ENCODE results near the gene SUPT4H1.

Gene SUPT4H1

DNA sequence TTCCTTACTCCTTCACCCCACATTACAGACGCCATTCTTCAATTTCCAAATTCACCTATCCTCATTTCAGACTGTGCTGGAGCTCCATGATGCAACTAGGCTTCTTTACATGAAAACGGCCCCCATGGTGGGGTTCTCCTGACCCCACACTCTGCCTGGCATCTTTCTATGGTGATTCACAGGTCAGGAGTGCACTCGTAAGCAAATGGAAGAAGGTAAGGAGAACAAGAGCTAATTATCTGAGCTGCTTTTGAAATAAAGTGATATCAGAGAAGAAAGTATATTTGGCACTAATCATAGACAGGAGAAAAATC, 27.5 kb upstream of the SUPT4H1 start:
- Histone ChIP-seq H3K27me3 (ENCODE audit: insufficient read depth, low read length) (no peaks in the 10 kb centered on the region), H3K9me3 (ENCODE audit: insufficient read depth, low read depth, low read length) (no peaks in the 10 kb centered on the region), H3K4me3 (ENCODE audit: low read length) (no peak overlapping the region), H3K9ac (ENCODE audit: low read depth, low read length) (no peak overlapping the region), H3K4me1 (ENCODE audit: insufficient read depth, low read length) (peaks cover 22% of the 10 kb centered on the region), H3K36me3 (ENCODE audit: insufficient read depth, low read depth, low read length) (no peaks in the 10 kb centered on the region), H3K27ac (ENCODE audit: low read length) (no peak overlapping the region)

DNA sequence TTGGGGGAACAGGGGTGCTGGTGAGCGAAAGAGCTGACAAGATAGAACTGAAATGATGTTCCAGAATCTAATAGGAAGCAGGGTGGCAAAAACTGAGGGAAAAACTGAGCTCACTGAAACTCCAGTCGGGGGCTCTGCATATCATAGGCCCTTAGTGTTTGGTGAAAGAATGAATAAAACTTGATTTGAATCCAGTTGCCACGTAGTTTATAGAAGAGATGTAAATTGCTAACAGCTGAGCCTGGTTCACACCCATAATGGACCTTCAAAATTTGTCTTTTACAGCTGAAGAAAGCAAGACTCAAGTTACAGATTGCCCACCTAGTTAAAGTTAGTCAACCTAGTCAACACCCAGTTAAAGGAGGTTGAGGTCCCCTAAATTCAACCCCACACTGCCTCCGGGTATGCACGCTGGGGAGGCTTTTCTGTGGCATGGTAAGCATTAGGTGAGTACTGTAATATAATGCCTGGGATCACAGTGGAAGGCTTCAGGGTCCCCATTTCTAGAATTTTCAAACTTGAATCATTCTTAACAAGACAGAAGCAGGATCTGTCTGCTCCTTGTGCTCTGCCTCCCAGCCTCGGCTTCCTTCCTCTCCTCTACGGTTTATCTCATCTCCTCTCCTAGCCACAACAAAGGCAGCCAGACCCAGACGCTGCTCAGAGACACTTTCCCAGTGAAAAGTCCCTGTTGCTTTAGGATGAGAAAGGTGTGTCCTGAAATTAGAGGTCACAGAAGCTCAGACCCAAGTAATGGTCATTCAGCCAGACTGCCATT, 26.9 kb upstream of the SUPT4H1 start:
- peaks cover 19% of the 10 kb centered on the region for H3K4me1 ChIP-seq (ENCODE audit: insufficient read depth, low read length)
- H3K9me3 ChIP-seq (ENCODE audit: insufficient read depth, low read depth, low read length): no peaks in the 10 kb centered on the region
- no peaks in the 10 kb centered on the region for H3K27me3 ChIP-seq (ENCODE audit: insufficient read depth, low read length)
- no peak overlapping the region for H3K9ac ChIP-seq (ENCODE audit: low read depth, low read length)
- no peaks in the 10 kb centered on the region for H3K36me3 ChIP-seq (ENCODE audit: insufficient read depth, low read depth, low read length)
- H3K27ac ChIP-seq (ENCODE audit: low read length): no peak overlapping the region
- H3K4me3 ChIP-seq (ENCODE audit: low read length): no peak overlapping the region

DNA sequence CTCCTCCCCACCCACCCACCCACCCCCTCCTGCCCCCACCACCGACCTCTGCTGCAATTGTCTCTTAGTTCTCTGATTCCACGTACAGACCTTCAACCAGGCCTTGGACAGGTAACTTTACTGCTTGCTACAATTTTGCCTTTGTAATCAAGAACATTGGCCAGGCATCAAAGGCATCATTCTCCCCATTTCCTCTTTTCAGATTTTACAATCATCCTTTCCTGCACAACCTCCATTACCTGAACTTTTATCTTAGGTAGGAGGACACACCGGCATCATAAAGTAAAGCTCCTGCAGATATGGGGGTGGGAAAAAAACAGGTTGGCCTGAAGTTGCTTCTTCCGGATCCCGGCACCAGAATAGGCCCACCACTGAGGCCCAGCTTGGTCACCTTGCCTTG, 25.7 kb upstream of the SUPT4H1 start:
- Histone ChIP-seq H3K27me3 (ENCODE audit: insufficient read depth, low read length) (no peaks in the 10 kb centered on the region), H3K36me3 (ENCODE audit: insufficient read depth, low read depth, low read length) (no peaks in the 10 kb centered on the region), H3K4me1 (ENCODE audit: insufficient read depth, low read length) (peaks cover 18% of the 10 kb centered on the region), H3K27ac (ENCODE audit: low read length) (no peak overlapping the region), H3K9me3 (ENCODE audit: insufficient read depth, low read depth, low read length) (no peaks in the 10 kb centered on the region), H3K4me3 (ENCODE audit: low read length) (no peak overlapping the region), H3K9ac (ENCODE audit: low read depth, low read length) (no peak overlapping the region)

DNA sequence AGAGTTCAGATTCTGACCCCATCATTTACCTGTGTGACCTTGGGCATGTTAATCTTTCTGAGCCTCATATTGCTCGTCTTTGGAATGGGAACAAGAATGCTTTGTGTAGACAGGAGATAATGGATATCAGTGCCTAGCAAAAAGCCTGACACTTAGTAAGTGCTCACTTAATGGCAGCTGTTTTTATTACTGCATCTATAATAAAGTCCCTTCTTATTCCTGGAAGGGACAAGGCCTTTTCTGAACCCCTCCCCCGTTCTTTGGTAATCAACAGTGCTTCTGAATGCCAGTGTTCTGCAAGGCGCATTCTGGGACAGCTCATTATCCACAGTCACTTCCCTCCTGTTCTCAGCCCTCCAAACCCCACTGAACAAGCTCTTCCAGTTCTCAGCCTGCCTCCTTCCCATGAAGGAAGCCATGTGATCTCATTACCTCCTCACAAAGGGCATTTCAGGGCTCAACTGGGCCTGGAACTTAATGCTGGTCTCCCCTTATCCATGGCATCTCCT, 25.1 kb upstream of the SUPT4H1 start:
- Histone ChIP-seq H3K9ac (ENCODE audit: low read depth, low read length) (no peak overlapping the region), H3K9me3 (ENCODE audit: insufficient read depth, low read depth, low read length) (no peaks in the 10 kb centered on the region), H3K4me1 (ENCODE audit: insufficient read depth, low read length) (peaks cover 18% of the 10 kb centered on the region), H3K27ac (ENCODE audit: low read length) (no peak overlapping the region), H3K27me3 (ENCODE audit: insufficient read depth, low read length) (no peaks in the 10 kb centered on the region), H3K36me3 (ENCODE audit: insufficient read depth, low read depth, low read length) (no peaks in the 10 kb centered on the region), H3K4me3 (ENCODE audit: low read length) (no peak overlapping the region)

DNA sequence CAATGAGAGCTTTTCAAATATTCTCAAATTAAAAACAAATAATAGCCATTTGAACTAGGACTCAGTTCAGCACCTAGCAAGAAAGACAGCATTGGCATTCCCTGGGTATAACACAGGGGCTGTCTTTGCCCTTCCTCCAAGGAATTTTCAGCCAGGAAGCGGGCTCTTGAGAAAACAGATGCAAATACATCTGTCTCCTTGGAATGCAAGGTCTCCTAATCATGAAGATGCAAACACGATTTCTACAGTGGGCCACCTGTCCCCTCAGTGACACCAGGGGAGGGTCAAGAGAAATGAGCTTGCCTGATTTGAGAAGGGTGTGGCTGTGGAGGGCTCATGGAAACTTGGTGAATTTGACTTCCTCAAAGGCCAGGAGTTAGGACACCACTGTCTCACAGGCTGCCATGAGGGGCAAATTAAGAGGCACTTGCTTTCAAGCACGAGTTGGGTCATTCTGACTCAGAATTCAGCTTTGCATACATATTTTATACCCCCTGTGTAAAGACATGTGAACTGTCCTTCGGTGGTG, 24.5 kb upstream of the SUPT4H1 start:
- peaks cover 18% of the 10 kb centered on the region for H3K4me1 ChIP-seq (ENCODE audit: insufficient read depth, low read length)
- H3K27ac ChIP-seq (ENCODE audit: low read length): no peak overlapping the region
- no peaks in the 10 kb centered on the region for H3K27me3 ChIP-seq (ENCODE audit: insufficient read depth, low read length)
- no peaks in the 10 kb centered on the region for H3K36me3 ChIP-seq (ENCODE audit: insufficient read depth, low read depth, low read length)
- H3K4me3 ChIP-seq (ENCODE audit: low read length): no peak overlapping the region
- H3K9me3 ChIP-seq (ENCODE audit: insufficient read depth, low read depth, low read length): no peaks in the 10 kb centered on the region
- no peak overlapping the region for H3K9ac ChIP-seq (ENCODE audit: low read depth, low read length)

DNA sequence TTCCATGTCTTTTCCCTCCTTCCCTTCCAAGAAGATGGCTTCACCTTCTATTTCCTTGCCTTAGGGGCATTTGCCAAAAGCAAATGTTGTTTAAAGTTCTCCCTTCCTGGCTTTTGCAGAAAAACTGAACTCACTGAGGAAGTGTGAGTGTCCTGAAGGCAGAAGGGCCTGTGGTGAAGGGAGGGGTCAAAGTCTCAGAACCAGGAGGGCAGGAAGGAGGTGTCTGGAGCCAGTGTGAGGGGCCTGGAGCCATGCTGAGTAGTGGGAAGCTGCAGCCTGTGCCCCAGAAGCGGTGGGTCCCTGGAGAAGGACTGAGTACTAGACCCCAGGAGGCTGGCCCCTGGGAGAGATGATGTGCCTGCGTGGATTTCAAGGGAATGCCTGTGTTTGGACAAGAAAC, 23.8 kb upstream of the SUPT4H1 start:
- Histone ChIP-seq H3K9me3 (ENCODE audit: insufficient read depth, low read depth, low read length) (no peaks in the 10 kb centered on the region), H3K36me3 (ENCODE audit: insufficient read depth, low read depth, low read length) (no peaks in the 10 kb centered on the region), H3K27me3 (ENCODE audit: insufficient read depth, low read length) (no peaks in the 10 kb centered on the region), H3K9ac (ENCODE audit: low read depth, low read length) (no peak overlapping the region), H3K27ac (ENCODE audit: low read length) (no peak overlapping the region), H3K4me3 (ENCODE audit: low read length) (no peak overlapping the region), H3K4me1 (ENCODE audit: insufficient read depth, low read length) (peaks cover 18% of the 10 kb centered on the region)

DNA sequence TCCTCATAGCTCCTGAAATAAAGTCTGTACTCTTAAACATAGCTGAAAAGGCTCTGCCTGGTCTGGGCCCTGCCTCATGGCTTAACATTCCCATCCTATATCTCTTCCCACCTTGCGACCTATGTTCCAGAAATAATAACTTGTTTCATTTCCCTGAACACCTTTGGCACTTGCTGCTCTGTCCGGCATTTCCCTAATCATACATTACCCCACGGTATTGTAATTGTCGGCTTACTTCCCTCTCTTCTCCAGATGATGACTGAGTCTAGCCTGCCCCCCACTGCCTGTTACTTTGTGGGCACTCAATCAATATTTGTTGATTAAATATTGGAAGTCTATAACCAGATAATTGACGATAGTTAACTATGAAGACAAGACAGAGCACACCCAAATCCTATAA, 23.3 kb upstream of the SUPT4H1 start:
- Histone ChIP-seq H3K9ac (ENCODE audit: low read depth, low read length) (no peak overlapping the region), H3K27me3 (ENCODE audit: insufficient read depth, low read length) (no peaks in the 10 kb centered on the region), H3K4me1 (ENCODE audit: insufficient read depth, low read length) (peaks cover 18% of the 10 kb centered on the region), H3K4me3 (ENCODE audit: low read length) (no peak overlapping the region), H3K27ac (ENCODE audit: low read length) (no peak overlapping the region), H3K36me3 (ENCODE audit: insufficient read depth, low read depth, low read length) (no peaks in the 10 kb centered on the region), H3K9me3 (ENCODE audit: insufficient read depth, low read depth, low read length) (no peaks in the 10 kb centered on the region)

DNA sequence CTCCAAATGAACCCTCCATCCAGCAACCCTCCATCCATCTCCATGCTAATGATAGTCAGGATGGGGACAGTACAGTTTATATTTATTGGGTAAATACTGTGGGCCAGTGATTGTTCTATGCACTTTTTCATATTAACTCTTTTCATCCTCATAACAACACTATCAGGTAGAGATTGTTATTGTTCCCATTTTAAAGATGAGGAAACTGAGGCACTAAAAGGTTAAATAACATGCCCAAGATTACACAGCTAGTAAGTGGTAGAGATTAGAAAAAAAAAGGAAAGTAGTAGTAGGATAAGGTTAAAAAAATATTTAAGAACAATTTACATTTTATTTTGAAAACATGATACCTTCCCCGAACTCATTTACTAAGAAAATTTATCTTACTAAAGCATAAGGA, 21.9 kb upstream of the SUPT4H1 start:
- H3K27me3 ChIP-seq (ENCODE audit: insufficient read depth, low read length): no peaks in the 10 kb centered on the region
- H3K36me3 ChIP-seq (ENCODE audit: insufficient read depth, low read depth, low read length): no peaks in the 10 kb centered on the region
- peaks cover 18% of the 10 kb centered on the region for H3K4me1 ChIP-seq (ENCODE audit: insufficient read depth, low read length)
- H3K4me3 ChIP-seq (ENCODE audit: low read length): no peak overlapping the region
- no peak overlapping the region for H3K27ac ChIP-seq (ENCODE audit: low read length)
- H3K9ac ChIP-seq (ENCODE audit: low read depth, low read length): no peak overlapping the region
- no peaks in the 10 kb centered on the region for H3K9me3 ChIP-seq (ENCODE audit: insufficient read depth, low read depth, low read length)

DNA sequence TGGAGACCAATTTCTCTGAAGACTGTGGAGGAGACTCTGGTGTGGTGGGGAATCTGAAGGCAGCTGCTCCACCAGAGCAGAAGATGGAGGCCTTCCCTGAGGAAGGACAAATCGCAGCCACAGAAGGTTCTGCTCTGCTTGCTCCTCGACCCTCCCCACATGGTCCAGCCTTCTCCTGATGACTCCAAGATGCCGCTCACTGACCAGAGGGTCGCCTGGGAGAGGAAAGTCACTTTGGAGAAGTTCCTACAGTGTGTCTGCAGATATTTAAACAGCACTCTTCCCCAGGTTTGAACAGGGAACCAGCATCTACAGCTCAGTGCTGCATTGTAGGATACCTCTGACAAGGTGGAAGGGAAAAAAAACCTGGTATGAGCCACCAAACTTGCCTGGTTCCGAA, 21.0 kb upstream of the SUPT4H1 start:
- H3K27me3 ChIP-seq (ENCODE audit: insufficient read depth, low read length): no peaks in the 10 kb centered on the region
- H3K27ac ChIP-seq (ENCODE audit: low read length): no peak overlapping the region
- H3K9me3 ChIP-seq (ENCODE audit: insufficient read depth, low read depth, low read length): no peaks in the 10 kb centered on the region
- H3K9ac ChIP-seq (ENCODE audit: low read depth, low read length): no peak overlapping the region
- H3K4me3 ChIP-seq (ENCODE audit: low read length): no peak overlapping the region
- no peaks in the 10 kb centered on the region for H3K36me3 ChIP-seq (ENCODE audit: insufficient read depth, low read depth, low read length)
- peaks cover 18% of the 10 kb centered on the region for H3K4me1 ChIP-seq (ENCODE audit: insufficient read depth, low read length)

DNA sequence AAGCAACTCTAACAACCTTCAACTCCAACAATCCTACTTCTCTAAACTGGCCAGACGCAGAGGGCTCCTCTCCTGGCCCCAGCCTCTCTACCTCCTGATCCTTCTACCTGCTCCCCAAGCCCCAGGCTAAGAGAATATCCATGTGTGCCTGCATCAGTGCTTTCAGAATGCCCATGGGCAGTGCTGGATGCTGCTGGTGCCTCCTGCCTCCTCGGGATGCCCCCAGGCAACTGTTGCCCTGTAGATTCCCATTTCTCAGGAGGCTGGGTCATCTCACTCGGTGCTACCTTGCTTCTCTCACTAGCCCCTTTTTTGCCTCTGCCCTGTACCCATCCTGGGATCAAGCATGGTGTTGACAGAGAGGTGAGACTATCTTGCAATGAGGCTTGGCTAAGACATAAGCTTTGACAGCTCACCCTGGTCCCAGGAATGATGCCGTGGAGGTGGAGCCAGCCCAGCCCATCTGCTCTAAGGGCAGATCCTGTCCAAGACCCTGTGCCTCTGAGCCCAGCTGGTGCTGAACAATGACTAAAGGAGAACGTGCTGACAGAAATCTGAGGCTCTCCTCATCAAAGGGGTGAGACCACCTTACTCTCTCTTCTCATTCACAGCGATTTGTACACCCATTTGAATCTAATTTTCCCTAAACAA, 19.4 kb upstream of the SUPT4H1 start:
- Histone ChIP-seq H3K9ac (ENCODE audit: low read depth, low read length) (no peak overlapping the region), H3K36me3 (ENCODE audit: insufficient read depth, low read depth, low read length) (no peaks in the 10 kb centered on the region), H3K4me3 (ENCODE audit: low read length) (no peak overlapping the region), H3K27me3 (ENCODE audit: insufficient read depth, low read length) (no peaks in the 10 kb centered on the region), H3K4me1 (ENCODE audit: insufficient read depth, low read length) (peaks cover 8% of the 10 kb centered on the region; the same call in 1 of the 2 replicates), H3K9me3 (ENCODE audit: insufficient read depth, low read depth, low read length) (no peaks in the 10 kb centered on the region), H3K27ac (ENCODE audit: low read length) (no peak overlapping the region)

DNA sequence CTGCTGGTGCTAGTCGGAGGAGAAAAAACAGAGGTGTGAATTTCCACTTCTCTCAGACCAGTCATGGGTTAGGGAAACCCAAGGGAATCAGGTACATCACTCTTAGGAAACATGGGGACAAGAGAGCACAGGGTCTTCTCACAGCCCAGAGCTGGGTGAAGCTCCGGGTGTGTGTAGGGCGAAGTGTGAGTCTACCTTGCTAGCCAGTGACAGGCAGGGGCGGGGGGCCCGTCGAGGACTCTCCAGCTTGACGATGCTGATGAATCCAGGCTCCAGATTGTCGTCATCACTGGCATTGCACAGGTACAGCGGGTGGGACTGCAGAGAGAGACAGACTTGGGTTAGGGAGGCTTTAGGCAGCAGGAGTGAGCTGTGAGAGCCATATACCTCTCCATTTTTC, 18.7 kb upstream of the SUPT4H1 start:
- peaks cover 2% of the 10 kb centered on the region; the same call in 1 of the 2 replicates for H3K4me1 ChIP-seq (ENCODE audit: insufficient read depth, low read length)
- no peak overlapping the region for H3K9ac ChIP-seq (ENCODE audit: low read depth, low read length)
- no peak overlapping the region for H3K4me3 ChIP-seq (ENCODE audit: low read length)
- no peaks in the 10 kb centered on the region for H3K36me3 ChIP-seq (ENCODE audit: insufficient read depth, low read depth, low read length)
- no peak overlapping the region for H3K27ac ChIP-seq (ENCODE audit: low read length)
- H3K27me3 ChIP-seq (ENCODE audit: insufficient read depth, low read length): no peaks in the 10 kb centered on the region
- H3K9me3 ChIP-seq (ENCODE audit: insufficient read depth, low read depth, low read length): no peaks in the 10 kb centered on the region

DNA sequence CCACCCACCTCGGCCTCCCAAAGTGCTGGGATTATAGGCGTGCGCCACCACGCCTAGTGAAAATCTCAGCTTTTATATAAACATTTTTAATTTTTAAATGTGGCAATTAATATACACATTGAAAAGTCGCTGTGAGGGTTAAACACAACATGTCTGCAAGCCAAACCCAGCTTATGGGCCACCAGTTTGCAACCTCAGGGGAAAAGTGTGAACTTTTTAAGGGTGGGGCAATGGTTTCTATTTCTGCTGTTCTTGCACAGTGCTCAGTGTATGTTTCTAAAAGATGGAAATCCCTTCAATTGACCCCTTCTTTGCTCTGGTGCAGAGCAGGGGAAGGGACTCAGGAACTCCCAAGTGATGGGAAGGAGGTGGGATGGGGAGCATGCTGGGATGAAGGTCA, 18.3 kb upstream of the SUPT4H1 start:
- no peak overlapping the region for H3K4me3 ChIP-seq (ENCODE audit: low read length)
- H3K27me3 ChIP-seq (ENCODE audit: insufficient read depth, low read length): no peaks in the 10 kb centered on the region
- H3K27ac ChIP-seq (ENCODE audit: low read length): no peak overlapping the region
- H3K4me1 ChIP-seq (ENCODE audit: insufficient read depth, low read length): no peaks in the 10 kb centered on the region
- no peaks in the 10 kb centered on the region for H3K36me3 ChIP-seq (ENCODE audit: insufficient read depth, low read depth, low read length)
- H3K9me3 ChIP-seq (ENCODE audit: insufficient read depth, low read depth, low read length): no peaks in the 10 kb centered on the region
- no peak overlapping the region for H3K9ac ChIP-seq (ENCODE audit: low read depth, low read length)

Data from iPS-20b (cell line).